Suprapubic skin (tissue), 4 donors: ENCODE measurements around the gene ATF7. TPM values are rescaled to one million over a fixed set of nuclear protein-coding genes. Genes with fewer than 3 reads are reported as not detected.
"Not testable (repeated sequence)": the region's sequence is repeated elsewhere in the genome, so short reads cannot be mapped to it uniquely, and the experiment has no call there.

ENCODE experiments used
- DNase-seq, 2 donors: peaks; one replicate each; pipeline ENCODE4 v3.0.0-alpha.2; 2019; ENCODE audit warnings: low spot score in 2 of 2
- H3K27ac ChIP-seq: fragments of 200-600 bp; sonication (generic); one replicate; pipeline ENCODE4 v1.5.1; 2019
- H3K27me3 ChIP-seq: fragments of 200-600 bp; sonication (generic); one replicate; pipeline ENCODE4 v1.5.1; 2019
- H3K36me3 ChIP-seq: fragments of 200-600 bp; sonication (generic); one replicate; pipeline ENCODE4 v1.5.1; 2019
- H3K4me1 ChIP-seq: fragments of 200-600 bp; sonication (generic); one replicate; pipeline ENCODE4 v1.5.1; 2019
- H3K4me3 ChIP-seq: fragments of 200-600 bp; sonication (generic); one replicate; pipeline ENCODE4 v1.5.1; 2019; ENCODE audit warnings: mild to moderate bottlenecking
- H3K9me3 ChIP-seq: fragments of 200-600 bp; sonication (generic); one replicate; pipeline ENCODE4 v1.5.1; 2019
- CTCF ChIP-seq, 2 donors: fragments of 200-600 bp in 1 of 2; fragments of 450-650 bp in 1 of 2; sonication (generic) in 1 of 2; IDR thresholded peaks; one replicate each; pipeline ENCODE4 v1.5.1; 2016 to 2019; ENCODE audit warnings: antibody characterized with exemption in 2 of 2, mild to moderate bottlenecking in 1 of 2, moderate library complexity in 1 of 2
- EP300 ChIP-seq: sonication (generic); formaldehyde crosslinking; IDR thresholded peaks from one replicate; pipeline ENCODE4 v1.6.1; 2017; ENCODE audit warnings: antibody characterized with exemption
- POLR2A ChIP-seq, 2 donors: fragments of 450-650 bp; IDR thresholded peaks; one replicate each; pipeline ENCODE4 v1.6.1; 2017; ENCODE audit warnings: antibody characterized with exemption in 2 of 2, mild to moderate bottlenecking in 2 of 2, moderate library complexity in 2 of 2
- POLR2AphosphoS5 ChIP-seq, 3 donors: sonication (generic); formaldehyde crosslinking; IDR thresholded peaks; one replicate each; pipeline ENCODE4 v1.6.1; 2017; ENCODE audit warnings: antibody characterized with exemption in 3 of 3
- WGBS: methylation state at CpG from one replicate; pipeline ENCODE4 v1.1.5; 2018; 5-methylcytosine and 5-hydroxymethylcytosine counted together
- total RNA-seq, 4 donors: library from RNA; depleted of rRNA; stranded (reverse); fragments of >200 nt; gene quantifications; one replicate each; pipeline ENCODE4 v1.1.0, GENCODE V29; 2016

Gene ATF7
- total RNA-seq, 4 donors from 2014 or later, result 26.7 to 60.7 (median 40.5) TPM

GRCh38 chr12:53481939-53482586 lies 144.1 kb downstream of the ATF7 start:
- H3K4me1 ChIP-seq, result peaks cover 24% of the 10 kb centered on the region
- no peaks in the 10 kb centered on the region for H3K9me3 ChIP-seq
- peaks cover 95% of the 10 kb centered on the region for H3K36me3 ChIP-seq
- H3K4me3 ChIP-seq, result no peak overlapping the region
- TF ChIP-seq CTCF (IDR thresholded peaks at IDR 0.05) (no peak), POLR2AphosphoS5 (IDR thresholded peaks at IDR 0.05) (no peak)
- H3K27me3 ChIP-seq, result no peaks in the 10 kb centered on the region
- peak overlapping the region; percentile 14 for H3K27ac ChIP-seq
- DNase-seq, result no peak
- WGBS, result 76% methylated on average over 9 of the region's 9 CpGs

- not testable (repeated sequence) for DNase-seq, H3K27me3 ChIP-seq, H3K4me3 ChIP-seq, H3K9me3 ChIP-seq
- Histone ChIP-seq H3K36me3 (peaks cover 95% of the 10 kb centered on the region), H3K27ac (peak overlapping the region; percentile 14), H3K4me1 (peaks cover 26% of the 10 kb centered on the region)
- 62% methylated on average over 6 of the region's 6 CpGs for WGBS
Observed at GRCh38 chr12:53481458-53481857, 144.7 kb downstream of the ATF7 start.

- H3K36me3 ChIP-seq, result peaks cover 95% of the 10 kb centered on the region
- no peaks in the 10 kb centered on the region for H3K9me3 ChIP-seq
- DNase-seq, result no peak
- H3K27me3 ChIP-seq, result no peaks in the 10 kb centered on the region
- 75% methylated on average over 12 of the region's 12 CpGs for WGBS
- H3K4me1 ChIP-seq, result peaks cover 29% of the 10 kb centered on the region
- no peak overlapping the region for H3K4me3 ChIP-seq
- TF ChIP-seq CTCF (IDR thresholded peaks at IDR 0.05) (no peak), POLR2AphosphoS5 (IDR thresholded peaks at IDR 0.05) (no peak), POLR2A (IDR thresholded peaks at IDR 0.05) (no peak), EP300 (no peak)
- no peak overlapping the region for H3K27ac ChIP-seq
Observed at GRCh38 chr12:53480491-53481442, 145.4 kb downstream of the ATF7 start.

- DNase-seq, result no peak
- Histone ChIP-seq H3K4me3 (no peak overlapping the region), H3K36me3 (peaks cover 95% of the 10 kb centered on the region), H3K27ac (no peak overlapping the region), H3K9me3 (no peaks in the 10 kb centered on the region), H3K27me3 (no peaks in the 10 kb centered on the region), H3K4me1 (peaks cover 37% of the 10 kb centered on the region)
- TF ChIP-seq EP300 (no peak), POLR2AphosphoS5 (IDR thresholded peaks at IDR 0.05) (no peak), POLR2A (IDR thresholded peaks at IDR 0.05) (no peak)
- WGBS, result 71% methylated on average over 5 of the region's 5 CpGs
Observed at GRCh38 chr12:53479331-53479730, 146.9 kb downstream of the ATF7 start.

GRCh38 chr12:53478865-53479264 lies 147.3 kb downstream of the ATF7 start:
- TF ChIP-seq EP300, result no peak
- TF ChIP-seq POLR2A (IDR thresholded peaks at IDR 0.05), result no peak
- no peak for TF ChIP-seq CTCF (IDR thresholded peaks at IDR 0.05)
- TF ChIP-seq POLR2AphosphoS5 (IDR thresholded peaks at IDR 0.05), result no peak
- Histone ChIP-seq H3K4me1 (peaks cover 37% of the 10 kb centered on the region), H3K36me3 (peaks cover 95% of the 10 kb centered on the region), H3K4me3 (no peak overlapping the region), H3K9me3 (no peaks in the 10 kb centered on the region), H3K27me3 (no peaks in the 10 kb centered on the region), H3K27ac (no peak overlapping the region)
- no peak for DNase-seq
- 33% methylated on average over 1 of the region's 1 CpG for WGBS

GRCh38 chr12:53476769-53477209 lies 149.4 kb downstream of the ATF7 start:
- no peak for DNase-seq
- Histone ChIP-seq H3K4me1 (peaks cover 28% of the 10 kb centered on the region), H3K27ac (no peak overlapping the region), H3K4me3 (no peak overlapping the region), H3K9me3 (no peaks in the 10 kb centered on the region), H3K36me3 (peaks cover 96% of the 10 kb centered on the region), H3K27me3 (no peaks in the 10 kb centered on the region)
- 74% methylated on average over 2 of the region's 2 CpGs for WGBS
- TF ChIP-seq EP300 (no peak), POLR2A (IDR thresholded peaks at IDR 0.05) (no peak), POLR2AphosphoS5 (IDR thresholded peaks at IDR 0.05) (no peak), CTCF (IDR thresholded peaks at IDR 0.05) (no peak)
